A549 (cell line): ENCODE data around the gene PPTC7. TPM values are rescaled to one million over a fixed set of nuclear protein-coding genes. Genes with fewer than 3 reads are reported as not detected.
A peak's percentile ranks its signal among the peaks of the same experiment; 100 is the strongest.

ENCODE experiments used
- ATAC-seq, 2 experiments: fragments of 200-7000 bp in 1 of 2; fragments of >200 bp in 1 of 2; cut with Nextera tagmentation in 1 of 2; cut with Tn5 transposase in 1 of 2; 3 replicates each; pipeline versions ENCODE4 v1.8.0 to v1.9.1; 2018 to 2020; ENCODE audit warnings: mild to moderate bottlenecking in 1 of 2, moderate library complexity in 1 of 2
- CTCF ChIA-PET: fragments of 300-600 bp; sonication (Branson Sonifier 250); formaldehyde crosslinking; extraction: SDS; loops from one replicate; lab custom pipeline; 2021; ENCODE audit warnings: antibody characterized with exemption, inconsistent platforms; lab: Yijun Ruan, JAX
- POLR2A ChIA-PET: fragments of 350-600 bp; formaldehyde crosslinking; extraction: SDS; loops from one replicate; lab custom pipeline; 2021; ENCODE audit warnings: antibody characterized with exemption, inconsistent platforms; lab: Yijun Ruan, JAX
- DNase-seq, 2 experiments: peaks; one replicate each; pipeline versions ENCODE4 v3.0.0 to v3.0.0-alpha.2; 2011 to 2016; ENCODE audit warnings: low read depth in 1 of 2, low spot score in 1 of 2
- FAIRE-seq: peaks from 2 replicates; lab custom pipeline; 2011; peaks lifted over from hg19 to GRCh38; lab: Jason Lieb, UNC
- H3K27ac ChIP-seq, 2 experiments: fragments of >200 bp; sonication (Bioruptor Twin); formaldehyde crosslinking; 3 replicates each; pipeline ENCODE4 v1.5.1; 2016 to 2017
- H3K4me1 ChIP-seq: fragments of >200 bp; sonication (Bioruptor Twin); formaldehyde crosslinking; 3 replicates; pipeline ENCODE4 v1.6.1; 2016
- H3K4me2 ChIP-seq: fragments of >200 bp; sonication (Bioruptor Twin); formaldehyde crosslinking; 3 replicates; pipeline ENCODE4 v1.6.1; 2016
- H3K4me3 ChIP-seq: fragments of >200 bp; sonication (Bioruptor Twin); formaldehyde crosslinking; 3 replicates; pipeline ENCODE4 v1.5.1; 2016
- H3K9me3 ChIP-seq: fragments of >200 bp; sonication (Bioruptor Twin); formaldehyde crosslinking; 3 replicates; pipeline ENCODE4 v1.6.1; 2016
- CBX8 ChIP-seq: fragments of 200-600 bp; sonication (generic); IDR thresholded peaks from 2 replicates; pipeline ENCODE4 v1.6.1; 2016
- CEBPB ChIP-seq, 2 experiments: fragments of >200 bp in 1 of 2; sonication (Bioruptor Twin) in 1 of 2; formaldehyde crosslinking in 1 of 2; IDR thresholded peaks; 2 replicates each; pipeline ENCODE4 v1.6.1; 2012 to 2016
- EHF ChIP-seq: fragments of 250-450 bp; sonication (Bioruptor Pico); IDR thresholded peaks from 2 replicates; pipeline ENCODE4 v1.5.0; 2020; ENCODE audit warnings: mild to moderate bottlenecking
- EHMT2 ChIP-seq: fragments of 200-600 bp; sonication (generic); IDR thresholded peaks from 2 replicates; pipeline ENCODE4 v1.6.1; 2016; ENCODE audit warnings: antibody characterized with exemption, low read depth, mild to moderate bottlenecking, moderate library complexity
- FOSB ChIP-seq: fragments of 250-450 bp; sonication (Bioruptor Pico); IDR thresholded peaks from 2 replicates; pipeline ENCODE4 v1.5.0; 2020; ENCODE audit warnings: mild to moderate bottlenecking, moderate library complexity
- FOSL2 ChIP-seq, 2 experiments: fragments of 450-650 bp in 1 of 2; fragments of >200 bp in 1 of 2; sonication (Bioruptor Twin) in 1 of 2; formaldehyde crosslinking; IDR thresholded peaks; 2 replicates each; pipeline versions ENCODE4 v1.5.0 to v1.6.1; 2016 to 2020; ENCODE audit warnings: mild to moderate bottlenecking in 1 of 2, moderate library complexity in 1 of 2
- FOXS1 ChIP-seq: fragments of 250-450 bp; sonication (Bioruptor Pico); IDR thresholded peaks from 2 replicates; pipeline ENCODE4 v1.5.0; 2020; ENCODE audit warnings: mild to moderate bottlenecking, moderate library complexity
- GATA3 ChIP-seq: IDR thresholded peaks from 2 replicates; pipeline ENCODE4 v1.6.1; 2012; ENCODE audit warnings: borderline replicate concordance
- HOXA7 ChIP-seq: fragments of 250-450 bp; sonication (Bioruptor Pico); IDR thresholded peaks from 2 replicates; pipeline ENCODE4 v1.5.0; 2020; ENCODE audit warnings: mild to moderate bottlenecking, moderate library complexity
- HOXB5 ChIP-seq: fragments of 250-450 bp; sonication (Bioruptor Pico); IDR thresholded peaks from 2 replicates; pipeline ENCODE4 v1.5.0; 2020; ENCODE audit warnings: mild to moderate bottlenecking, moderate library complexity
- JUNB ChIP-seq: fragments of >200 bp; sonication (Bioruptor Twin); formaldehyde crosslinking; IDR thresholded peaks from 2 replicates; pipeline ENCODE4 v1.6.1; 2016
- KDM1A ChIP-seq: fragments of 200-600 bp; sonication (generic); IDR thresholded peaks from 2 replicates; pipeline ENCODE4 v1.6.1; 2016; ENCODE audit warnings: low read depth, mild to moderate bottlenecking
- KDM5A ChIP-seq: fragments of 200-600 bp; sonication (generic); IDR thresholded peaks from 2 replicates; pipeline ENCODE4 v1.6.1; 2016; ENCODE audit warnings: antibody characterized with exemption, mild to moderate bottlenecking
- NR3C1 ChIP-seq: fragments of >200 bp; sonication (Bioruptor Twin); formaldehyde crosslinking; IDR thresholded peaks from 3 replicates; pipeline ENCODE4 v1.6.1; 2017
- PHF8 ChIP-seq: fragments of 200-600 bp; sonication (generic); IDR thresholded peaks from 2 replicates; pipeline ENCODE4 v1.6.1; 2016; ENCODE audit warnings: low read depth, mild to moderate bottlenecking, antibody characterized with exemption, moderate library complexity, borderline replicate concordance
- RARB ChIP-seq: fragments of 250-450 bp; sonication (Bioruptor Pico); IDR thresholded peaks from 2 replicates; pipeline ENCODE4 v1.8.0; 2021; ENCODE audit warnings: mild to moderate bottlenecking, moderate library complexity
- RCOR1 ChIP-seq: fragments of 150-350 bp; IDR thresholded peaks from 2 replicates; pipeline ENCODE4 v1.6.1; 2014; ENCODE audit warnings: antibody characterized with exemption, low read length, low read depth
- RNF2 ChIP-seq: fragments of 200-600 bp; sonication (generic); IDR thresholded peaks from 2 replicates; pipeline ENCODE4 v1.6.1; 2016; ENCODE audit warnings: low read depth, mild to moderate bottlenecking, antibody characterized with exemption, moderate library complexity, borderline replicate concordance
- TFCP2L1 ChIP-seq: fragments of 250-450 bp; sonication (Bioruptor Pico); IDR thresholded peaks from 2 replicates; pipeline ENCODE4 v1.5.0; 2021; ENCODE audit warnings: mild to moderate bottlenecking
- ZNF302 ChIP-seq: fragments of 250-450 bp; sonication (Bioruptor Pico); IDR thresholded peaks from 2 replicates; pipeline ENCODE4 v1.9.0; 2021; ENCODE audit warnings: inconsistent platforms, mild to moderate bottlenecking, moderate library complexity
- WGBS: methylation state at CpG from one replicate; pipeline ENCODE4 v1.1.6; 2017; ENCODE audit errors: missing lambda C conversion rate; 5-methylcytosine and 5-hydroxymethylcytosine counted together
- polyA plus RNA-seq, 4 experiments: library from polyadenylated mRNA; depleted of rRNA in 3 of 4; stranded (reverse); fragments of >200 nt; fragmentation: RNase III in 1 of 4; extraction: RNeasy Plus Mini Kit Qiagen cat#74134 plus additional on column Dnase treatment in 1 of 4; gene quantifications; 2 replicates in 3 of 4; 3 replicates in 1 of 4; pipeline ENCODE4 v1.2.3, GENCODE V29; 2011 to 2017
- TF ChIP-seq, protein P1 (sequence below): IDR thresholded peaks from 2 replicates; pipeline ENCODE4 v1.6.1; 2012
- TF ChIP-seq, protein P2 (sequence below): fragments of 250-450 bp; sonication (Bioruptor Pico); IDR thresholded peaks from 2 replicates; pipeline ENCODE4 v1.5.0; 2021; ENCODE audit warnings: mild to moderate bottlenecking, moderate library complexity, borderline replicate concordance
- TF ChIP-seq, protein P3 (sequence below): fragments of 150-350 bp; IDR thresholded peaks from 2 replicates; pipeline ENCODE4 v1.6.1; 2014; ENCODE audit warnings: low read depth, mild to moderate bottlenecking, low read length
- TF ChIP-seq, protein P4 (sequence below): fragments of 200-600 bp; sonication (generic); IDR thresholded peaks from 2 replicates; pipeline ENCODE4 v1.6.1; 2016; ENCODE audit warnings: antibody characterized with exemption, mild to moderate bottlenecking, moderate library complexity
- TF ChIP-seq, protein P5 (sequence below): fragments of 250-450 bp; sonication (Bioruptor Pico); IDR thresholded peaks from 2 replicates; pipeline ENCODE4 v1.5.0; 2020; ENCODE audit warnings: low read depth, mild to moderate bottlenecking, moderate library complexity
- TF ChIP-seq, protein P6 (sequence below): fragments of >200 bp; sonication (Bioruptor Twin); formaldehyde crosslinking; IDR thresholded peaks from 3 replicates; pipeline ENCODE4 v1.5.1; 2016

Gene PPTC7
- polyA plus RNA-seq, 2 of the 4 experiments (the other 2 are of a cell fraction): 15.1 to 30.3 TPM

DNA sequence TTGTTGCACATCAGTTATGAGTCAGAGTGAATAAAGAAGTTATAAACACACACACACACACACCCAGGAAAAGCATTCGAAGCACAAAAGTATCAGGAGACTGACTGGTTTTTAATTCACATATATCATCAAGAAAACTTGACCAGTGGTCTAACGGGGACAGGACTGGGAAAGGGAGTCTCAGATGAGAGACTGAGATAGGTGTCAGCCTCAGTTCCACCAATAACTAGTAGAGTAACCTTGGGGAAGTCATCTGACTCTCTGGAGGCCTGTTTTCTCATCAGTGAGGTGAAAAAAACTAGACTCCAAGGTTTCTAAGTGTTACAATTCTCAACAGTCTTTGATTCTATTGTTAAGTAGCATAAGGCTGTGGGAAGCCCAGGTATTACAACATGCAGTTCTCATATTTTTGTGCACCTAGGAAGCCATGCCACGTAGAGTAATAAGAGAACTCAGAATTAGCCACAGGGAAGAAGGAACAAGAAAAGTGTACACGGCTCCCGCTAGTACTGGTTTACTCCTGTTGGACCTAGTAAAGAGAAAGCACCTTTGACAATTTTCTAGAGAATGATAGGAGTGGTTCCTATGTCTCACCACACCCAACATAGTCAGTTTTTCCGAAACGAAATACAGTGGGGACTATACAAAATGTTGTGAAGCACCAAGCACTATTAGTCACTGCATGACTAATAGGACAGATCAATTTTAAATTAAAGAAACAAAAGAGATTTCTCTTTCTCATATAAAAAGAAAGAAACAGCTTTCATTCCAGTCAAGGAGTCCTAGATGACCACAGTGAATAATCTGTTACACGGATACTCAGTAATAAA lies 5.0 kb downstream of the PPTC7 start:
- DNase-seq (peak; percentile 48 to 55), FAIRE-seq (no peak), ATAC-seq (peak; percentile 37 to 47; a peak in 5 of 6 replicates)
- POLR2A ChIA-PET: no interaction called here
- CTCF ChIA-PET: interaction anchor here (0.6 to 2.8 kb wide), 7 partner anchors 12 to 724 kb away, joined by 3 to 11 read pairs (median 4); no protein-coding TSS in a partner anchor
- Histone ChIP-seq H3K4me3 (peak overlapping the region; percentile 19; the same call in 1 of the 3 replicates), H3K27ac (peak overlapping the region; percentile 55 to 72), H3K4me2 (peak overlapping the region; percentile 84), H3K9me3 (0 out of 3 replicates have a peak, but pooled peaks cover 3% of the 10 kb centered on the region), H3K4me1 (peaks cover 58% of the 10 kb centered on the region)
- TF ChIP-seq, protein P1, sequence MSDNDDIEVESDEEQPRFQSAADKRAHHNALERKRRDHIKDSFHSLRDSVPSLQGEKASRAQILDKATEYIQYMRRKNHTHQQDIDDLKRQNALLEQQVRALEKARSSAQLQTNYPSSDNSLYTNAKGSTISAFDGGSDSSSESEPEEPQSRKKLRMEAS: peak; percentile 20; the same call in 1 of the 2 replicates
- peak in 1 of 2 experiments; percentile 20; a peak in 1 of 4 replicates for TF ChIP-seq CEBPB (IDR thresholded peaks at IDR 0.05)
- TF ChIP-seq CBX8: no peak
- no peak for TF ChIP-seq EHMT2
- TF ChIP-seq FOSB: 0 out of 2 replicates have a peak, but pooled peaks have one; percentile 58
- 0 out of 2 replicates have a peak, but pooled peaks have one; percentile 45 for TF ChIP-seq EHF
- TF ChIP-seq KDM5A: no peak
- TF ChIP-seq FOSL2 (IDR thresholded peaks at IDR 0.05): 0 out of 2 replicates have a peak, but pooled peaks have one; percentile 8
- TF ChIP-seq FOSL2 (CRISPR knock-in tag; IDR thresholded peaks at IDR 0.05): peak; percentile 84
- TF ChIP-seq HOXB5 (CRISPR knock-in tag): peak; percentile 21; the same call in 1 of the 2 replicates
- 4% methylated on average over 8 of the region's 8 CpGs for whole genome bisulfite sequencing

DNA sequence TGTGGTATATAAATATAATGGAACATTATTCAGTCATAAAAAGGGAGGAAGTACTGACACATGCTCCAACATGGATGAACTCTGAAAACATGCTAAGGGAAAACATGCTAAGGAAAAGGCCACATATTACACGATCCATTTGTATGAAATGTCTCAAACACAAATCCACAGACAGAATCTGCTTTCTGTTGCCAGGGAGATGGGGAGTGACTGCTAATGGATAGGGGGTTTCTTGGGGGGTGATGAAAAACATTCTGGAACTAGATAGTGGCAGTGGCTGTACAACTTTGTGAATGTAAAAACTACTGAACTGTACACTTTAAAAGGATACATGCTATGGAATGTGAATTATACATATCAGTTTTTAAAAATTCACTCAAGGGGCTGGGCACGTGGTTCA lies 6.6 kb downstream of the PPTC7 start:
- Histone ChIP-seq H3K4me1 (peaks cover 55% of the 10 kb centered on the region), H3K4me2 (no peak overlapping the region), H3K27ac (no peak overlapping the region), H3K9me3 (peaks cover 13% of the 10 kb centered on the region), H3K4me3 (no peak overlapping the region)
- ChIA-PET POLR2A (no interaction called here), CTCF (interaction anchor here (1.2 to 1.8 kb wide), 4 partner anchors 25 to 311 kb away, joined by 3 to 10 read pairs (median 4); no protein-coding TSS in a partner anchor)
- WGBS: 86% methylated on average over 2 of the region's 2 CpGs
- ATAC-seq (no peak), FAIRE-seq (no peak), DNase-seq (no peak)
- TF ChIP-seq, protein P2, sequence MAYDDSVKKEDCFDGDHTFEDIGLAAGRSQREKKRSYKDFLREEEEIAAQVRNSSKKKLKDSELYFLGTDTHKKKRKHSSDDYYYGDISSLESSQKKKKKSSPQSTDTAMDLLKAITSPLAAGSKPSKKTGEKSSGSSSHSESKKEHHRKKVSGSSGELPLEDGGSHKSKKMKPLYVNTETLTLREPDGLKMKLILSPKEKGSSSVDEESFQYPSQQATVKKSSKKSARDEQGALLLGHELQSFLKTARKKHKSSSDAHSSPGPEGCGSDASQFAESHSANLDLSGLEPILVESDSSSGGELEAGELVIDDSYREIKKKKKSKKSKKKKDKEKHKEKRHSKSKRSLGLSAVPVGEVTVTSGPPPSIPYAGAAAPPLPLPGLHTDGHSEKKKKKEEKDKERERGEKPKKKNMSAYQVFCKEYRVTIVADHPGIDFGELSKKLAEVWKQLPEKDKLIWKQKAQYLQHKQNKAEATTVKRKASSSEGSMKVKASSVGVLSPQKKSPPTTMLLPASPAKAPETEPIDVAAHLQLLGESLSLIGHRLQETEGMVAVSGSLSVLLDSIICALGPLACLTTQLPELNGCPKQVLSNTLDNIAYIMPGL (CRISPR knock-in tag): no peak
- TF ChIP-seq RARB (CRISPR knock-in tag) (no peak), HOXA7 (CRISPR knock-in tag) (no peak), ZNF302 (CRISPR knock-in tag) (no peak), RCOR1 (no peak), JUNB (no peak), KDM1A (no peak), NR3C1 (no peak), PHF8 (no peak), EHF (no peak), FOXS1 (no peak), GATA3 (no peak), TFCP2L1 (CRISPR knock-in tag) (no peak), RNF2 (no peak)
- TF ChIP-seq, protein P3, sequence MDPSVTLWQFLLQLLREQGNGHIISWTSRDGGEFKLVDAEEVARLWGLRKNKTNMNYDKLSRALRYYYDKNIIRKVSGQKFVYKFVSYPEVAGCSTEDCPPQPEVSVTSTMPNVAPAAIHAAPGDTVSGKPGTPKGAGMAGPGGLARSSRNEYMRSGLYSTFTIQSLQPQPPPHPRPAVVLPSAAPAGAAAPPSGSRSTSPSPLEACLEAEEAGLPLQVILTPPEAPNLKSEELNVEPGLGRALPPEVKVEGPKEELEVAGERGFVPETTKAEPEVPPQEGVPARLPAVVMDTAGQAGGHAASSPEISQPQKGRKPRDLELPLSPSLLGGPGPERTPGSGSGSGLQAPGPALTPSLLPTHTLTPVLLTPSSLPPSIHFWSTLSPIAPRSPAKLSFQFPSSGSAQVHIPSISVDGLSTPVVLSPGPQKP: no peak
- TF ChIP-seq, protein P4, sequence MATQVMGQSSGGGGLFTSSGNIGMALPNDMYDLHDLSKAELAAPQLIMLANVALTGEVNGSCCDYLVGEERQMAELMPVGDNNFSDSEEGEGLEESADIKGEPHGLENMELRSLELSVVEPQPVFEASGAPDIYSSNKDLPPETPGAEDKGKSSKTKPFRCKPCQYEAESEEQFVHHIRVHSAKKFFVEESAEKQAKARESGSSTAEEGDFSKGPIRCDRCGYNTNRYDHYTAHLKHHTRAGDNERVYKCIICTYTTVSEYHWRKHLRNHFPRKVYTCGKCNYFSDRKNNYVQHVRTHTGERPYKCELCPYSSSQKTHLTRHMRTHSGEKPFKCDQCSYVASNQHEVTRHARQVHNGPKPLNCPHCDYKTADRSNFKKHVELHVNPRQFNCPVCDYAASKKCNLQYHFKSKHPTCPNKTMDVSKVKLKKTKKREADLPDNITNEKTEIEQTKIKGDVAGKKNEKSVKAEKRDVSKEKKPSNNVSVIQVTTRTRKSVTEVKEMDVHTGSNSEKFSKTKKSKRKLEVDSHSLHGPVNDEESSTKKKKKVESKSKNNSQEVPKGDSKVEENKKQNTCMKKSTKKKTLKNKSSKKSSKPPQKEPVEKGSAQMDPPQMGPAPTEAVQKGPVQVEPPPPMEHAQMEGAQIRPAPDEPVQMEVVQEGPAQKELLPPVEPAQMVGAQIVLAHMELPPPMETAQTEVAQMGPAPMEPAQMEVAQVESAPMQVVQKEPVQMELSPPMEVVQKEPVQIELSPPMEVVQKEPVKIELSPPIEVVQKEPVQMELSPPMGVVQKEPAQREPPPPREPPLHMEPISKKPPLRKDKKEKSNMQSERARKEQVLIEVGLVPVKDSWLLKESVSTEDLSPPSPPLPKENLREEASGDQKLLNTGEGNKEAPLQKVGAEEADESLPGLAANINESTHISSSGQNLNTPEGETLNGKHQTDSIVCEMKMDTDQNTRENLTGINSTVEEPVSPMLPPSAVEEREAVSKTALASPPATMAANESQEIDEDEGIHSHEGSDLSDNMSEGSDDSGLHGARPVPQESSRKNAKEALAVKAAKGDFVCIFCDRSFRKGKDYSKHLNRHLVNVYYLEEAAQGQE: no peak
- TF ChIP-seq, protein P5, sequence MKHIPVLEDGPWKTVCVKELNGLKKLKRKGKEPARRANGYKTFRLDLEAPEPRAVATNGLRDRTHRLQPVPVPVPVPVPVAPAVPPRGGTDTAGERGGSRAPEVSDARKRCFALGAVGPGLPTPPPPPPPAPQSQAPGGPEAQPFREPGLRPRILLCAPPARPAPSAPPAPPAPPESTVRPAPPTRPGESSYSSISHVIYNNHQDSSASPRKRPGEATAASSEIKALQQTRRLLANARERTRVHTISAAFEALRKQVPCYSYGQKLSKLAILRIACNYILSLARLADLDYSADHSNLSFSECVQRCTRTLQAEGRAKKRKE: no peak
- TF ChIP-seq, protein P6, sequence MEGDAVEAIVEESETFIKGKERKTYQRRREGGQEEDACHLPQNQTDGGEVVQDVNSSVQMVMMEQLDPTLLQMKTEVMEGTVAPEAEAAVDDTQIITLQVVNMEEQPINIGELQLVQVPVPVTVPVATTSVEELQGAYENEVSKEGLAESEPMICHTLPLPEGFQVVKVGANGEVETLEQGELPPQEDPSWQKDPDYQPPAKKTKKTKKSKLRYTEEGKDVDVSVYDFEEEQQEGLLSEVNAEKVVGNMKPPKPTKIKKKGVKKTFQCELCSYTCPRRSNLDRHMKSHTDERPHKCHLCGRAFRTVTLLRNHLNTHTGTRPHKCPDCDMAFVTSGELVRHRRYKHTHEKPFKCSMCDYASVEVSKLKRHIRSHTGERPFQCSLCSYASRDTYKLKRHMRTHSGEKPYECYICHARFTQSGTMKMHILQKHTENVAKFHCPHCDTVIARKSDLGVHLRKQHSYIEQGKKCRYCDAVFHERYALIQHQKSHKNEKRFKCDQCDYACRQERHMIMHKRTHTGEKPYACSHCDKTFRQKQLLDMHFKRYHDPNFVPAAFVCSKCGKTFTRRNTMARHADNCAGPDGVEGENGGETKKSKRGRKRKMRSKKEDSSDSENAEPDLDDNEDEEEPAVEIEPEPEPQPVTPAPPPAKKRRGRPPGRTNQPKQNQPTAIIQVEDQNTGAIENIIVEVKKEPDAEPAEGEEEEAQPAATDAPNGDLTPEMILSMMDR: no peak
